Measurements from ENCODE around the gene PRLR.

DNA sequence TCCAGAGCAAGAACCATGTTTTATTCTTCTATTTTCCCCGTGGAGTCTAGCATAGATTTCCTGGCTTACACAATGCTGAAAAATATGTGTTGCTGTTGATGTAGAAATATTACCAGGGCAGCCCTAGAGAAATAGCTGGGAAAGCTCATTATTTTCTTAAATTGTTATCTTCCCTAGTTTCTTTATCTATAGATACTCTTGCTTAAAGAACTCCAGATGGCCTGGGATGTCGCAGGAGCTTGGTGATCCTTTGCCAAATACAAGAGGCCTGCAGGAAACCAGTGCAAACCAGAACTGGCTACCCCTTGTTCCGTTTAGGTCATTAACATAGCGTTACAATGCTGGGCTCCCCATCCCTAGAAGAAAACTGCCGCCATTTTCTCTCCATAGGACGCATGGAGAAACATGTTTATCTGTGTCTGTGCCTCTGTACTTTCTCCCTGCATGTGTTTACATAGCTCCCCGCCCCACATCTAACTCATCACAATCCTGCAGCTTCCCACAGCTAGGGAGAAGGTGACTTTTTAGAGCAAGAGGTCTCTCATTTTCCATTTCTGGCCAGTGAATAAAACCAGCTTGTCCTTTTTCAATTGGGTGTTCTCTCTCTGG lies 6.4 kb downstream of the PRLR start:
- no peak for TF ChIP-seq YY1 (IDR thresholded peaks at IDR 0.05; ENCODE audit: insufficient read depth, insufficient read length)
- no peak for TF ChIP-seq ZNF274 (IDR thresholded peaks at IDR 0.05; ENCODE audit: low read depth, low read length)
- no peak for TF ChIP-seq SUZ12 (IDR thresholded peaks at IDR 0.05; ENCODE audit: extremely low read depth, insufficient read depth, insufficient read length)
